ENCODE measurements around the gene SS18L1. TPM values are rescaled to one million over a fixed set of nuclear protein-coding genes. Genes with fewer than 3 reads are reported as not detected.

Gene SS18L1
- total RNA-seq, 1 experiment from 2014 or later, result 34.7 TPM

DNA sequence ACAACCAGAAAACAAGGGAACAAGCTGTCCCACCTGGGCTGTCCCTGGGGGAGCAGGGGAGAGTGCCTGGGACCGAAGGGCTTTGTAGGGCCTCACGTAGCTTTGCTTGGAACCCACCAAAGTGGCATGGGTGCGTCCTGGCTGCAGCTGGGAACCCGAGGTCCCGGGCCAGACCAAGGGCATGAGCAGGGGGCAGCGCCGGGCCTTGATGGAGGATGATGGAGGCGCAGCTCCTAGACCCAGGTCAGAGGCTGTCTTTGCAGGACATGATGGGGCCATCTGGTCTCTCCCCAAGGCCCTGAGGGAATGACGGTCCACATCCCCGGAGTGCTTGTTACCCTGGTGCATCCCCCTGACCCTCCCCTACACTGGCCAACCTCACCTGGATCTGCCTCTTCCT, 87.1 kb downstream of the SS18L1 start:
- CTCF ChIA-PET, result no interaction called here
- no peaks in the 10 kb centered on the region for H3K36me3 ChIP-seq (ENCODE audit: insufficient read depth, low read length, poor library complexity, severe bottlenecking)
- no TSS peak for BruUV-seq (replicated peaks)
- H3K4me1 ChIP-seq (ENCODE audit: insufficient read depth, low read length, poor library complexity, severe bottlenecking), result no peaks in the 10 kb centered on the region
- H3K4me3 ChIP-seq (ENCODE audit: low read depth, low read length, poor library complexity, severe bottlenecking), result no peak overlapping the region
- TF ChIP-seq, protein P1, sequence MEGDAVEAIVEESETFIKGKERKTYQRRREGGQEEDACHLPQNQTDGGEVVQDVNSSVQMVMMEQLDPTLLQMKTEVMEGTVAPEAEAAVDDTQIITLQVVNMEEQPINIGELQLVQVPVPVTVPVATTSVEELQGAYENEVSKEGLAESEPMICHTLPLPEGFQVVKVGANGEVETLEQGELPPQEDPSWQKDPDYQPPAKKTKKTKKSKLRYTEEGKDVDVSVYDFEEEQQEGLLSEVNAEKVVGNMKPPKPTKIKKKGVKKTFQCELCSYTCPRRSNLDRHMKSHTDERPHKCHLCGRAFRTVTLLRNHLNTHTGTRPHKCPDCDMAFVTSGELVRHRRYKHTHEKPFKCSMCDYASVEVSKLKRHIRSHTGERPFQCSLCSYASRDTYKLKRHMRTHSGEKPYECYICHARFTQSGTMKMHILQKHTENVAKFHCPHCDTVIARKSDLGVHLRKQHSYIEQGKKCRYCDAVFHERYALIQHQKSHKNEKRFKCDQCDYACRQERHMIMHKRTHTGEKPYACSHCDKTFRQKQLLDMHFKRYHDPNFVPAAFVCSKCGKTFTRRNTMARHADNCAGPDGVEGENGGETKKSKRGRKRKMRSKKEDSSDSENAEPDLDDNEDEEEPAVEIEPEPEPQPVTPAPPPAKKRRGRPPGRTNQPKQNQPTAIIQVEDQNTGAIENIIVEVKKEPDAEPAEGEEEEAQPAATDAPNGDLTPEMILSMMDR (conservative IDR thresholded peaks at IDR 0.05; ENCODE audit: low read depth, low read length), result no peak
- no peak for TF ChIP-seq EZH2 (IDR thresholded peaks at IDR 0.05; ENCODE audit: borderline replicate concordance, low read depth, low read length, poor library complexity, severe bottlenecking)
- no peak for DNase-seq (ENCODE audit: low spot score)
- H3K27me3 ChIP-seq (replicated peaks; ENCODE audit: insufficient read depth, low read depth, low read length, poor library complexity), result peaks cover 17% of the 10 kb centered on the region
- H3K9me3 ChIP-seq (ENCODE audit: low read depth, low read length, poor library complexity, severe bottlenecking), result no peaks in the 10 kb centered on the region
- POLR2A ChIA-PET (ENCODE audit: low non-redundant PET), result no interaction called here
- intact Hi-C loops (cut with micrococcal nuclease; ENCODE audit: unreplicated experiment), result no loop called here
- no peak overlapping the region for H3K27ac ChIP-seq (ENCODE audit: low read depth, low read length, poor library complexity, severe bottlenecking)

DNA sequence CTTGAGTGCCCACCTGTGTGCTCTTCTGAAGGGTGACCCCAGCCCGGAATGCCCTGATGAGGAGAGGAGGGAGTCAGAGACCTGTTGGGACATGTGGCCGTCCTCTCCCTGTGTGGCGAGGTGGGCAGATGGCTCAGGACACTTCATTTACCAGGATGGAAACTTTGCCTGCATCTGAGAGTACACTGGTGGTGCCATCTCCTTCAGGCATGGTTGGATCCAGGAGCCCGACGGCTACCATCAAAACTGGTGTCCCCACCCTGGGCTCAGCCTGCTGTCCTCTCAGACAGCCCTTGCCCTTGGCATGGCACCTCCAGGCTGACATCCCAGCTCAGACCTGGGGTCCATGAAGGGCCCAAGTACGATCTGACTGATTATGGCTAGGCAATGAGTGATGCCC, 87.7 kb downstream of the SS18L1 start:
- ChIA-PET CTCF (no interaction called here), POLR2A (ENCODE audit: low non-redundant PET) (no interaction called here)
- DNase-seq (ENCODE audit: low spot score), result no peak
- Histone ChIP-seq H3K4me3 (ENCODE audit: low read depth, low read length, poor library complexity, severe bottlenecking) (no peak overlapping the region), H3K4me1 (ENCODE audit: insufficient read depth, low read length, poor library complexity, severe bottlenecking) (no peaks in the 10 kb centered on the region), H3K27ac (ENCODE audit: low read depth, low read length, poor library complexity, severe bottlenecking) (no peak overlapping the region), H3K9me3 (ENCODE audit: low read depth, low read length, poor library complexity, severe bottlenecking) (no peaks in the 10 kb centered on the region), H3K36me3 (ENCODE audit: insufficient read depth, low read length, poor library complexity, severe bottlenecking) (no peaks in the 10 kb centered on the region), H3K27me3 (replicated peaks; ENCODE audit: insufficient read depth, low read depth, low read length, poor library complexity) (peaks cover 11% of the 10 kb centered on the region)
- no peak for TF ChIP-seq EZH2 (IDR thresholded peaks at IDR 0.05; ENCODE audit: borderline replicate concordance, low read depth, low read length, poor library complexity, severe bottlenecking)
- TF ChIP-seq, protein P1 (conservative IDR thresholded peaks at IDR 0.05; ENCODE audit: low read depth, low read length), result no peak
- BruUV-seq (replicated peaks), result no TSS peak
- intact Hi-C loops (cut with micrococcal nuclease; ENCODE audit: unreplicated experiment), result no loop called here

Other genes starting within 250 kb of the SS18L1 start
- gene TAF4, start 77.9 kb upstream of the SS18L1 start, total RNA-seq (2021), result 32.7 and 37.0 TPM in 2 replicates
- 72.5 and 80.2 TPM in 2 replicates for gene LSM14B, start 21.3 kb upstream of the SS18L1 start, total RNA-seq (2021)
- 555 and 593 TPM in 2 replicates for gene PSMA7, start 375 bp upstream of the SS18L1 start, total RNA-seq (2021)
- 40.9 and 48.1 TPM in 2 replicates for gene MTG2, start 39.3 kb downstream of the SS18L1 start, total RNA-seq (2021)
- gene HRH3, start 76.5 kb downstream of the SS18L1 start, total RNA-seq (2021), result 0.22 TPM in 1 of 2 replicates, not detected in the other
- gene OSBPL2, start 94.8 kb downstream of the SS18L1 start, total RNA-seq (2021), result 26.3 and 32.1 TPM in 2 replicates
- 218 and 252 TPM in 2 replicates for gene ADRM1, start 159.2 kb downstream of the SS18L1 start, total RNA-seq (2021)
- 4.2 and 13.2 TPM in 2 replicates for gene LAMA5, start 223.5 kb downstream of the SS18L1 start, total RNA-seq (2021)
- gene RPS21, start 243.3 kb downstream of the SS18L1 start, total RNA-seq (2021), result 1,502 and 1,506 TPM in 2 replicates

Data from A673 (cell line).